ENCODE results near the gene HCST. TPM values are rescaled to one million over a fixed set of nuclear protein-coding genes. Genes with fewer than 3 reads are reported as not detected.

Gene HCST
- total RNA-seq, 1 donor = 0.81 TPM

DNA sequence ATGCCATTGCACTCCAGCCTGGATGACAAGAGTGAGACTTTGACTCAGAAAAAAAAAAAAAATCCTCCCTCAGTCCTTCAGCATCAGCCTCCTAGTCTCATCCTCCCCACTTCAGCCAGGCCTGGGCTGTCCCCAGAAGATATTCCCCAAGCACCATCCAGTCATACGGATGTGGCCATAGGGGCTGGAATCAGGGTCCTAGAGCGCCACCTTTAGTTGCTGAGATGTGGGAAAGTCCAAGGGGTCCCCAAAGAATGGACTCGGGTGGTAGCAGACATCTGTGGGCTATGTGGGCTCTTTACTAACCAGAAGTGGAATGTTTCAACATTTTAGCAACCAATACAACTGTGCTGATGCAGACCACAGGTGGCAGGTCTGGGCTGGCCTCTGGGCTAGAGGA, 8.8 kb downstream of the HCST start:
- H3K4me3 ChIP-seq (ENCODE audit: low read depth, low read length) = no peak overlapping the region
- no peak for DNase-seq (ENCODE audit: low read depth)
- TF ChIP-seq, protein P1, sequence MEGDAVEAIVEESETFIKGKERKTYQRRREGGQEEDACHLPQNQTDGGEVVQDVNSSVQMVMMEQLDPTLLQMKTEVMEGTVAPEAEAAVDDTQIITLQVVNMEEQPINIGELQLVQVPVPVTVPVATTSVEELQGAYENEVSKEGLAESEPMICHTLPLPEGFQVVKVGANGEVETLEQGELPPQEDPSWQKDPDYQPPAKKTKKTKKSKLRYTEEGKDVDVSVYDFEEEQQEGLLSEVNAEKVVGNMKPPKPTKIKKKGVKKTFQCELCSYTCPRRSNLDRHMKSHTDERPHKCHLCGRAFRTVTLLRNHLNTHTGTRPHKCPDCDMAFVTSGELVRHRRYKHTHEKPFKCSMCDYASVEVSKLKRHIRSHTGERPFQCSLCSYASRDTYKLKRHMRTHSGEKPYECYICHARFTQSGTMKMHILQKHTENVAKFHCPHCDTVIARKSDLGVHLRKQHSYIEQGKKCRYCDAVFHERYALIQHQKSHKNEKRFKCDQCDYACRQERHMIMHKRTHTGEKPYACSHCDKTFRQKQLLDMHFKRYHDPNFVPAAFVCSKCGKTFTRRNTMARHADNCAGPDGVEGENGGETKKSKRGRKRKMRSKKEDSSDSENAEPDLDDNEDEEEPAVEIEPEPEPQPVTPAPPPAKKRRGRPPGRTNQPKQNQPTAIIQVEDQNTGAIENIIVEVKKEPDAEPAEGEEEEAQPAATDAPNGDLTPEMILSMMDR (IDR thresholded peaks at IDR 0.05; ENCODE audit: insufficient read depth, low read length) = no peak

DNA sequence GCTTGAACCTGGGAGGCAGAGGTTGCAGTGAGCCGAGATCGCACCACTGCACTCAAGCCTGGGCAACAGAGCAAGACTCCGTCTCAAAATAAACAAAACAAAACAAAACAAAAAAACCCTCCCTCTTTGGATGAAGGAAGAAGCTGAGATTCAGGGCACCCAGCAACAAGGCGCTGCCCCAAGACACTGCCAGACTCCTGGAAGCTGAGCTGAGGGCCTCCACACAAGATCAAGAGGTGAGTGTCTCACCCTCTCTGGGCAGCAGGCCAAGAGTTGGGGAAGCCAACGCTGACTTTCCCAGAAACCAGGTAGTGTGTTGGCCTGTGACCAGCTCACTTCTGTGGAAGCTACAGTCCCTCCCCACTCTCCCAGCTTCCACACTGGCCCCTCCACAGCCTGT, 9.5 kb downstream of the HCST start:
- H3K4me3 ChIP-seq (ENCODE audit: low read depth, low read length) = no peak overlapping the region
- no peak for DNase-seq (ENCODE audit: low read depth)
- TF ChIP-seq, protein P1 (IDR thresholded peaks at IDR 0.05; ENCODE audit: insufficient read depth, low read length) = no peak

DNA sequence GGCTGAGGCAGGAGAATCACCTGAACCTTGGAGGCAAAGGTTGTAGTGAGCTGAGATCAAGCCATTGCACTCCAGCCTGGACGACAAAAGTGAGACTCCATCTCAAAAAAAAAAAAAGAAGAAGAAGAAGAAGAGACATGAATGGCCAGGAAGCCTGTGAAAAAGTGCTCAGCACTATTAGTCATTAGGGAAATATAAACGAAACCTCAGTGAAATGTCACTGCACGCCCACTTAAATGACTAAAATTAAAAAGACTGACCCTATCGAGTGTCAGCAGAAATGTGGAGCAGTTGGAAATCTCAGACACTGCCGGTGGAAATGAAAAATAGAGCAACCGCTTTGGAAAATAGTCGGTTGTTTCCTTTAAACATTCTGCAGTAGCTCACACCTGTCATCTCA, 11.3 kb downstream of the HCST start:
- TF ChIP-seq, protein P1 (IDR thresholded peaks at IDR 0.05; ENCODE audit: insufficient read depth, low read length) = no peak
- no peak for DNase-seq (ENCODE audit: low read depth)
- no peak overlapping the region for H3K4me3 ChIP-seq (ENCODE audit: low read depth, low read length)

DNA sequence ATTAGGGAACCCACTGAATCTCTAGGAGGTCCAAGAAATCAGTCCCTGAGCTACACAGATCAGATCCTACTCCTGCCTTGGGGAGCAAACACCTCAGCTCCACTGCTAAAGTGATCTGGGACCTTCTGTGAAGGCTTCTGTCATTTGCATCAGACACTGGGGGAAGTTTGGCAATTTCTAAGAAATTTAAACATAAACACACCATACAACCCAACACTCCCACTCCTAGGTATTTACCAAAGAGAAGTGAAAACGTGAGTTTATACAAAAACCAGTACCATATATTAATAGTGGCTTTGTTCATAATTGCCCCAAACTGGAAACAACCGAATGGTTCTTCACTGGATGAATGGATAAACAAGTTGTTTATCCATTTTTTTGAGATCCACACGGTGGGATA, 13.1 kb downstream of the HCST start:
- TF ChIP-seq, protein P1 (IDR thresholded peaks at IDR 0.05; ENCODE audit: insufficient read depth, low read length) = no peak
- no peak overlapping the region for H3K4me3 ChIP-seq (ENCODE audit: low read depth, low read length)
- DNase-seq (ENCODE audit: low read depth) = no peak

DNA sequence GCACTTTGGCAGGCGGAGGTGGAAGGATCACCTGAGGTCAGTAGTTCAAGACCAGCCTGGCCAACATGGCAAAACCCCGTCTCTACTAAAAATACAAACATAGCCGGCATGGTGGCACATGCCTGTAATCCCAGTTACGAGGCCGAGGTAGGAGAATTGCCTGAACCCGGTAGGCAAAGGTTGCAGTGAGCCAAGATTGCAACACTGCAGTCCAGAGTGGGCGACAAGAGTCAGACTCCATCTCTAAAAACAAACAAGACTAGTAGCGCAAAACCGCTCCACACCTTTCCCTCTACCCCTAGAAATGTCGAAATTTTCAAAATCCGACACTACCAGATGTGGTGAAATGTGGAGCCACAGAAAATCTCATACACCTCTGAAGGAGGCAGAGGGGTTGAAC, 17.0 kb downstream of the HCST start:
- DNase-seq (ENCODE audit: low read depth) = no peak
- TF ChIP-seq, protein P1 (IDR thresholded peaks at IDR 0.05; ENCODE audit: insufficient read depth, low read length) = no peak
- no peak overlapping the region for H3K4me3 ChIP-seq (ENCODE audit: low read depth, low read length)

DNA sequence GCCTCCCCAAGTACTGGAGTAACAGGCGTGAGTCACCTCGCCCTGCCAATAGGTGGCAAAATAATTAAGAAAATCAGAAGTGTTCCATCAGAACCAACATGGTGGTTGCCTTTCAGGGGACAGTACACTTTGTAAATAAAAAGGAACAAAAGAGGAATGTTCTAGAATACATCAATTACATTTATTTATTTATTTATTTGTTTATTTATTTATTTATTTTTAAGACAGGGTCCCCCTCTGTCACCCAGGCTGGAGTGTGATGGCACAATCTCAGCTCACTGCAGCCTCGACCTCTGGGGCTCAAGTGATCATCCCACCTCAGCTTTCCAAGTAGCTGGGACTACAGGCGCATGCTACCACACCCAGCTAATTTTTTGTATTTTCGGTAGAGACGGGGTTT, 18.7 kb downstream of the HCST start:
- DNase-seq (ENCODE audit: low read depth) = no peak
- no peak overlapping the region for H3K4me3 ChIP-seq (ENCODE audit: low read depth, low read length)
- TF ChIP-seq, protein P1 (IDR thresholded peaks at IDR 0.05; ENCODE audit: insufficient read depth, low read length) = no peak

DNA sequence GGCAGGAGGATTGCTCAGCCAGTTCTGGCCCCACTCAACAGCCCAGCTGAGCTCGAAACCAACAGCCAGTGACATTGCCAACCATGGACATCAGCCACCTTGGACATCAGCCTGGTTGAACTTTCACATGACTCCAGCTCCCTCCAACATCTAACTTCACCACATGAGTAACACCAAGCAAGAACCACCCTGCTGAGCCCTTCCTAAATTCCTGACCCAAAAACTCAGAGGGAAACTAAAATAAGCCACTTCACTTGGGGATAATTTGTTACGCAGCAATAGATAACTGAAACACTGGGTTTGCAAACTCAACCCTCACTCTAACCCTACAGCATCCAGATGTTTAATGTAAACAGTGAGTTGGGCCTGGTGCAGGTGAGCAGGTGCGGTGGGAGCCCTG, 23.2 kb downstream of the HCST start:
- no peak for DNase-seq (ENCODE audit: low read depth)
- no peak overlapping the region for H3K4me3 ChIP-seq (ENCODE audit: low read depth, low read length)
- TF ChIP-seq, protein P1 (IDR thresholded peaks at IDR 0.05; ENCODE audit: insufficient read depth, low read length) = no peak
